Measurements from ENCODE around the gene LSM6. TPM values are rescaled to one million over a fixed set of nuclear protein-coding genes. Genes with fewer than 3 reads are reported as not detected.

Gene LSM6
- total RNA-seq, 1 donor from 2014 or later: 40.9 TPM

GRCh38 chr4:146186041-146186440, 10.5 kb downstream of the LSM6 start:
- DNase-seq (ENCODE audit: low spot score): no peak

GRCh38 chr4:146186596-146186995, 11.1 kb downstream of the LSM6 start:
- no peak for DNase-seq (ENCODE audit: low spot score)

- no peak for DNase-seq (ENCODE audit: low spot score)
These were observed 14.9 kb downstream of the LSM6 start for GRCh38 chr4:146190456-146190855.

GRCh38 chr4:146191766-146192458, 16.4 kb downstream of the LSM6 start:
- DNase-seq (ENCODE audit: low spot score): no peak

- DNase-seq (ENCODE audit: low spot score): no peak
These were observed 18.1 kb downstream of the LSM6 start for GRCh38 chr4:146193628-146194027.

- DNase-seq (ENCODE audit: low spot score): no peak
These were observed 18.7 kb downstream of the LSM6 start for GRCh38 chr4:146194212-146194611.

GRCh38 chr4:146202665-146203064, 27.1 kb downstream of the LSM6 start:
- no peak for DNase-seq (ENCODE audit: low spot score)

GRCh38 chr4:146207410-146207809, 31.9 kb downstream of the LSM6 start:
- no peak for DNase-seq (ENCODE audit: low spot score)

GRCh38 chr4:146210890-146211289, 35.4 kb downstream of the LSM6 start:
- DNase-seq (ENCODE audit: low spot score): no peak

- no peak for DNase-seq (ENCODE audit: low spot score)
These were observed 35.9 kb downstream of the LSM6 start for GRCh38 chr4:146211440-146211839.

GRCh38 chr4:146212781-146213180, 37.3 kb downstream of the LSM6 start:
- DNase-seq (ENCODE audit: low spot score): no peak

GRCh38 chr4:146214238-146214637, 38.7 kb downstream of the LSM6 start, which contains the start of gene REELD1:
Gene REELD1 (plus strand): TSS chr4:146214538. CDS start chr4:146216953, 2,415 bp downstream.
- no peak for DNase-seq (ENCODE audit: low spot score)

- no peak for DNase-seq (ENCODE audit: low spot score)
These were observed 46.8 kb downstream of the LSM6 start for GRCh38 chr4:146222313-146222712.

- peak; percentile 53 for DNase-seq (ENCODE audit: low spot score)
These were observed 48.9 kb downstream of the LSM6 start for GRCh38 chr4:146224326-146224966.

GRCh38 chr4:146229406-146229805, 53.9 kb downstream of the LSM6 start:
- DNase-seq (ENCODE audit: low spot score): no peak

GRCh38 chr4:146232131-146232722, 56.7 kb downstream of the LSM6 start:
- no peak for DNase-seq (ENCODE audit: low spot score)

- no peak for DNase-seq (ENCODE audit: low spot score)
These were observed 60.2 kb downstream of the LSM6 start for GRCh38 chr4:146235654-146236177.

GRCh38 chr4:146236216-146236615, 60.7 kb downstream of the LSM6 start:
- DNase-seq (ENCODE audit: low spot score): no peak

GRCh38 chr4:146237092-146237491, 61.6 kb downstream of the LSM6 start:
- no peak for DNase-seq (ENCODE audit: low spot score)

- no peak for DNase-seq (ENCODE audit: low spot score)
These were observed 62.6 kb downstream of the LSM6 start for GRCh38 chr4:146238107-146238506.
